Measurements from ENCODE around the gene ZNF580. TPM values are rescaled to one million over a fixed set of nuclear protein-coding genes. Genes with fewer than 3 reads are reported as not detected.

The ZNF580 gene
- total RNA-seq, 1 experiment from 2014 or later = 15.2 TPM

GRCh38 chr19:55641426-55642152 is 787 bp downstream of the ZNF580 start:
- BruUV-seq (replicated peaks) = no TSS peak
- peaks cover 79% of the 10 kb centered on the region for H3K79me2 ChIP-seq (ENCODE audit: low read length)

DNA sequence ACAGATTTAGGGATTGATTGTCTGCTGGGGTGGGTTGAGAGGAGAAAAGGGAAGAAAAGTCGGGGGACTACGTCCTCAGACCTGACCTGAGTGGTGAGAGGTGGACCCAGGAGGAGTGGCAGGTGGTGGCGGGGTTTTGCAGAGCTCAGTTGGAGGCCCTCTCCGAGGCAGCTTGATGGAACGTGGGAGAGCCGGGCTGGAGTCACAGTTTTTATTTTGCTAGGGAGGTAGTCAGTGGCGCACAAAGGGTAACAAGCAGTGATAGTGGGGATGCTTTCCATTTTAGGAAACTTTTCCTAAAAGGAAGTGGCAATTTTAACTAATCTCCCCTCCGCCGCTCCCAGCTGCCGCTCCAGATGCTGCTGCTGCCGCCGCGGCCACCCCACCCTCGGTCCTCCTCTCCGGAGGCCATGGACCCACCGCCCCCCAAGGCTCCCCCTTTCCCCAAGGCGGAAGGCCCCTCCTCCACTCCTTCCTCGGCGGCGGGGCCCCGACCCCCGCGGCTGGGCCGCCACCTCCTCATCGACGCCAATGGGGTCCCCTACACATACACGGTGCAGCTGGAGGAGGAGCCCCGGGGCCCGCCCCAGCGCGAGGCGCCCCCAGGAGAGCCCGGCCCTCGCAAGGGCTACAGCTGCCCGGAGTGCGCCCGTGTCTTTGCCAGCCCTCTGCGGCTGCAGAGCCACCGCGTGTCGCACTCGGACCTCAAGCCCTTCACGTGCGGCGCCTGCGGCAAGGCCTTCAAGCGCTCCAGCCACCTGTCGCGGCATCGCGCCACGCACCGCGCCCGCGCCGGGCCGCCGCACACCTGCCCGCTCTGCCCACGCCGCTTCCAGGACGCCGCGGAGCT is 1.6 kb downstream of the ZNF580 start:
- Histone ChIP-seq H3K36me3 (ENCODE audit: low read depth, low read length) (peaks cover 14% of the 10 kb centered on the region), H3K9me2 (replicated peaks; ENCODE audit: low read length) (no peaks in the 10 kb centered on the region), H3K4me2 (ENCODE audit: low read length) (peak overlapping the region; percentile 85), H3K27me3 (ENCODE audit: low read length) (no peaks in the 10 kb centered on the region), H3K4me1 (ENCODE audit: insufficient read depth, low read length) (peaks cover 38% of the 10 kb centered on the region), H3K4me3 (ENCODE audit: low read length) (peak overlapping the region; percentile 96), H3F3A (ENCODE audit: low read length, unreplicated experiment) (peaks cover 7% of the 10 kb centered on the region), H3K79me2 (ENCODE audit: low read length) (peaks cover 71% of the 10 kb centered on the region), H3K9ac (ENCODE audit: low read length) (peak overlapping the region; percentile 95), H3K27ac (ENCODE audit: low read length) (peak overlapping the region; percentile 53), H4K20me1 (ENCODE audit: low read length) (0 out of 2 replicates have a peak, but pooled peaks cover 4% of the 10 kb centered on the region), H3K9me3 (ENCODE audit: low read length) (no peaks in the 10 kb centered on the region), H2AFZ (ENCODE audit: low read length) (peak overlapping the region; percentile 56)
- POLR2A ChIA-PET (ENCODE audit: unreplicated experiment) = no interaction called here
- no TSS peak for BruUV-seq (replicated peaks)
- peak; percentile 51 for DNase-seq
- TF ChIP-seq EZH2phosphoT487 (IDR thresholded peaks at IDR 0.05; ENCODE audit: borderline replicate concordance, low read length) = peak; percentile 92
- no peak for TF ChIP-seq EZH2 (IDR thresholded peaks at IDR 0.05; ENCODE audit: low read length, unreplicated experiment)
- intact Hi-C loops (cut with micrococcal nuclease) = no loop called here
- ATAC-seq = peak; percentile 5
- CTCF ChIA-PET = interaction anchor here (0.8 to 1.5 kb wide), 2 partner anchors 10 to 12 kb away, joined by 3 to 6 read pairs; partner anchors contain the start of gene U2AF2

More at GRCh38 chr19:55641426-55642152, 787 bp downstream of the ZNF580 start:
- Histone ChIP-seq H3K4me3 (ENCODE audit: low read length) (peak overlapping the region; percentile 96), H4K20me1 (ENCODE audit: low read length) (0 out of 2 replicates have a peak, but pooled peaks cover 4% of the 10 kb centered on the region), H3K4me2 (ENCODE audit: low read length) (peak overlapping the region; percentile 85), H3K27me3 (ENCODE audit: low read length) (no peaks in the 10 kb centered on the region), H3K4me1 (ENCODE audit: insufficient read depth, low read length) (peaks cover 34% of the 10 kb centered on the region), H3K9me2 (replicated peaks; ENCODE audit: low read length) (no peaks in the 10 kb centered on the region), H3K27ac (ENCODE audit: low read length) (peak overlapping the region; percentile 62), H3K36me3 (ENCODE audit: low read depth, low read length) (peaks cover 14% of the 10 kb centered on the region), H3K9ac (ENCODE audit: low read length) (peak overlapping the region; percentile 95), H3F3A (ENCODE audit: low read length, unreplicated experiment) (peaks cover 4% of the 10 kb centered on the region), H3K9me3 (ENCODE audit: low read length) (no peaks in the 10 kb centered on the region), H2AFZ (ENCODE audit: low read length) (peak overlapping the region; percentile 94)
- intact Hi-C loops (cut with micrococcal nuclease) = loop anchor here (2.0 kb wide), 1 partner anchor 43 kb away; the partner anchor contains the start of gene FIZ1
- DNase-seq = no peak
- ChIA-PET CTCF (interaction anchor here (0.6 to 1.5 kb wide), 2 partner anchors 13 to 17 kb away, joined by 6 to 7 read pairs; partner anchors contain the start of genes U2AF2 and ZNF784), POLR2A (ENCODE audit: unreplicated experiment) (interaction anchor here (0.7 kb wide), 1 partner anchor 34 kb away, joined by 5 read pairs; no protein-coding TSS in a partner anchor)
- TF ChIP-seq EZH2phosphoT487 (IDR thresholded peaks at IDR 0.05; ENCODE audit: borderline replicate concordance, low read length) (no peak), EZH2 (IDR thresholded peaks at IDR 0.05; ENCODE audit: low read length, unreplicated experiment) (no peak), CTCF (conservative IDR thresholded peaks at IDR 0.05; ENCODE audit: low read depth, low read length) (no peak)
- ATAC-seq = peak; percentile 2
